Measurements from ENCODE around the gene TPST2.

- TF ChIP-seq EZH2 (IDR thresholded peaks at IDR 0.05; ENCODE audit: insufficient read depth, poor library complexity, severe bottlenecking) = no peak
- TF ChIP-seq EZH2phosphoT487 (IDR thresholded peaks at IDR 0.05; ENCODE audit: insufficient read depth, low read depth) = no peak
Observed at GRCh38 chr22:26610996-26611395, 21.1 kb upstream of the TPST2 start.

Data from GM23248 (cell line).